Measurements from ENCODE around the gene GPR39.

GPR39 gene

DNA sequence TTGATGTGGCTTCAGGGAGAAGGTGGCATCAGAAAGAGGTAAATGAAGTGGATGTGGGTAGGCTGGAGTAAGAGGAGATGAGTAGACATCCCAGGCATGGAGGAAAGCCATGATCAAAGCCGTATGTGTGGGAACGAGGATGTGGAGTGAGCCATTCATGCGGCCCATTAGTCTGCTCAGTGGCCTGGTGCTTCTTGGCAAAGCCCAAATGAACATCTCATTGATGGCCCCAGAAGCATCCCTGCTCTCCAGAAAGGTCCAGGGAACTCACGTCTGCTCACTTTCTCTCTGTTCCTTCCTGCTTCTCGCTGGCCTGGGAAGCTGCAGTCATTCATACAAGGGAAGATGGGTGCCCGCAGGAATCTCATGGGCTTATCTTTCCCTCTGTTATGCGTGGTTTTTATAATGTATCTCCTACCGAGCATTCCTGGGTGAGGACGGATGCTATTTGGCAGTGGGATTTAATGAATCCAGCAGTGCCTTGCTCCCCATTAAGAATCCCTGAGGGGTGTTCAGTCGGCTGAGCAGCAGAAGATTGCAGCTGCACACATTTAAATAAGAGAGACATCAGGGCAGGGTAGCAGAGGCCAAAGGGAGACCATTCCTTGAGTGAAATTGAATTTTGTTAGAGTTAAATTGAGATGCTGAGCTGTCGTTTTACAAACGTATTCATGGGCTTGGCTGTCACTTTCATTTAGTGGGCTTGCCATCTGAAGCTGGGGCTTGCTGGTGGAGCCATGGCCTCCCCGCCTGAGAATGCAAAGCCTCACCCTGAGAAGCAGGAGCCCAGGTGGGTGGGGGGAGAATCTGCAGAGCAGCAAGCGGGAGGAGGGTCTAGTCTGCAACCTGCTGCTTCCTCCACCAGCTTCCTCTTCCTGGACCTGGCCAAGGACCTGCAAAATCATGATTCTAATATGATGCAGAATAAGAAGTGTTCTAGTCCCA lies 188.9 kb downstream of the GPR39 start:
- H3K9me2 ChIP-seq (replicated peaks; ENCODE audit: control insufficient read depth, low read length): no peaks in the 10 kb centered on the region
- no peak overlapping the region for H3K4me3 ChIP-seq (ENCODE audit: low read length)
- no peaks in the 10 kb centered on the region for H3K9me3 ChIP-seq (ENCODE audit: control insufficient read depth, insufficient read depth, low read length)
- no peaks in the 10 kb centered on the region for H4K20me1 ChIP-seq (ENCODE audit: control insufficient read depth, insufficient read depth, low read depth, low read length)
- no peaks in the 10 kb centered on the region for H3K79me2 ChIP-seq (ENCODE audit: control insufficient read depth, low read length)
- H3K4me1 ChIP-seq (ENCODE audit: control insufficient read depth, low read length): no peaks in the 10 kb centered on the region
- no peak overlapping the region for H3K27ac ChIP-seq (ENCODE audit: low read depth, low read length)
- H3K36me3 ChIP-seq (ENCODE audit: control insufficient read depth, low read length): no peaks in the 10 kb centered on the region
- no peaks in the 10 kb centered on the region for H3F3A ChIP-seq (ENCODE audit: control insufficient read depth, insufficient read depth)
- no peaks in the 10 kb centered on the region for H3K27me3 ChIP-seq (ENCODE audit: control insufficient read depth, low read length)
- TF ChIP-seq EZH2phosphoT487 (IDR thresholded peaks at IDR 0.05; ENCODE audit: borderline replicate concordance, low read length) (no peak), CTCF (IDR thresholded peaks at IDR 0.05; ENCODE audit: low read depth, low read length, poor library complexity, severe bottlenecking) (no peak)
- H3K4me2 ChIP-seq (ENCODE audit: low read length): no peak overlapping the region

GRCh38 chr2:132606649-132607048 lies 190.0 kb downstream of the GPR39 start:
- H3K27ac ChIP-seq (ENCODE audit: low read depth, low read length): no peak overlapping the region
- no peak overlapping the region for H3K4me3 ChIP-seq (ENCODE audit: low read length)
- no peak overlapping the region for H3K4me2 ChIP-seq (ENCODE audit: low read length)
- H3K27me3 ChIP-seq (ENCODE audit: control insufficient read depth, low read length): no peaks in the 10 kb centered on the region
- H3K9me2 ChIP-seq (replicated peaks; ENCODE audit: control insufficient read depth, low read length): no peaks in the 10 kb centered on the region
- H4K20me1 ChIP-seq (ENCODE audit: control insufficient read depth, insufficient read depth, low read depth, low read length): no peaks in the 10 kb centered on the region
- TF ChIP-seq CTCF (IDR thresholded peaks at IDR 0.05; ENCODE audit: low read depth, low read length, poor library complexity, severe bottlenecking) (no peak), EZH2phosphoT487 (IDR thresholded peaks at IDR 0.05; ENCODE audit: borderline replicate concordance, low read length) (no peak)
- H3K4me1 ChIP-seq (ENCODE audit: control insufficient read depth, low read length): no peaks in the 10 kb centered on the region
- no peaks in the 10 kb centered on the region for H3K79me2 ChIP-seq (ENCODE audit: control insufficient read depth, low read length)
- no peaks in the 10 kb centered on the region for H3K9me3 ChIP-seq (ENCODE audit: control insufficient read depth, insufficient read depth, low read length)
- H3F3A ChIP-seq (ENCODE audit: control insufficient read depth, insufficient read depth): no peaks in the 10 kb centered on the region
- no peaks in the 10 kb centered on the region for H3K36me3 ChIP-seq (ENCODE audit: control insufficient read depth, low read length)

DNA sequence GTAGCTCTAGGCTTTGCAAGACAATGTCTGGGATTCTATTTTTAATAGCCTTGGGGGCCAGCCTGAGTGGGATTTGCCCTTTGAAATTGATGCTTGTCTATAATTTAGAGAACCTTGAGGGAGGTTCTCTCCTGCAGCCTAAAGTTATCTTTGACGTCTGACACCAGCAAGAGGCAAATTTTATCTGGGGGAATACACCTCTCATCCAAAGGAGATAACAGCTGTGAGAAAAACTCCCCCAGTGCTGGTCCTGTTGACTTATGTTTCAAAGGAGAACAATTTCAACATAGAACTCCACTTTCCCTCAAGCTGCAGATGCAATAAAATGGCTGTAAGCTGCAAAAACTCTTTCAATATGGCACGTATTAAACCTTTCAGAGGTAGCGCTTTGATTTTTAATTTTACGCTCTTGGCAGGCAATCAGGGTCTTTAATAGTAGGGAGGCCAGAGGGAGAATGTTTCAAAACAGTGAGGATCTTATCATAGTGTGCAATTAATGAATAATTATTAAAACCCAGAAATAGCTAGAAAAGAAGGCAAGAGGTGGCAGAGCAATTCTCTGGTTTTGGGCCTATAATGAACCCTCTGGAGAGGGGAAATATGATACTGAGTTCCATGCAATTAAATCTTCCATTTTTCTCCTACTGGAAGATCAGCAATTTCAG lies 191.0 kb downstream of the GPR39 start:
- H3F3A ChIP-seq (ENCODE audit: control insufficient read depth, insufficient read depth): no peaks in the 10 kb centered on the region

More for the DNA sequence above, 191.0 kb downstream of the GPR39 start:
- Histone ChIP-seq H3K27me3 (ENCODE audit: control insufficient read depth, low read length) (no peaks in the 10 kb centered on the region), H3K4me1 (ENCODE audit: control insufficient read depth, low read length) (no peaks in the 10 kb centered on the region), H3K27ac (ENCODE audit: low read depth, low read length) (no peak overlapping the region), H3K9me3 (ENCODE audit: control insufficient read depth, insufficient read depth, low read length) (no peaks in the 10 kb centered on the region), H4K20me1 (ENCODE audit: control insufficient read depth, insufficient read depth, low read depth, low read length) (no peaks in the 10 kb centered on the region), H3K4me2 (ENCODE audit: low read length) (no peak overlapping the region), H3K9me2 (replicated peaks; ENCODE audit: control insufficient read depth, low read length) (no peaks in the 10 kb centered on the region), H3K79me2 (ENCODE audit: control insufficient read depth, low read length) (no peaks in the 10 kb centered on the region), H3K36me3 (ENCODE audit: control insufficient read depth, low read length) (no peaks in the 10 kb centered on the region), H3K4me3 (ENCODE audit: low read length) (no peak overlapping the region)
- TF ChIP-seq CTCF (IDR thresholded peaks at IDR 0.05; ENCODE audit: low read depth, low read length, poor library complexity, severe bottlenecking) (no peak), EZH2phosphoT487 (IDR thresholded peaks at IDR 0.05; ENCODE audit: borderline replicate concordance, low read length) (no peak)
